Small intestine (tissue), 7 donors: ENCODE measurements around the gene PREX1. TPM values are rescaled to one million over a fixed set of nuclear protein-coding genes. Genes with fewer than 3 reads are reported as not detected.
"Not testable (repeated sequence)": the region's sequence is repeated elsewhere in the genome, so short reads cannot be mapped to it uniquely, and the experiment has no call there.

Source experiments
- DNase-seq, 2 donors: peaks; one replicate each; pipeline versions ENCODE4 v3.0.0 to v3.0.0-alpha.2; 2013
- FAIRE-seq: peaks from 2 replicates; lab custom pipeline; 2012; peaks lifted over from hg19 to GRCh38; lab: Jason Lieb, UNC
- H3K27ac ChIP-seq, 3 donors: one replicate each; pipeline ENCODE4 v1.5.1; 2013; ENCODE audit warnings: low read length in 2 of 3, mild to moderate bottlenecking in 2 of 3, control low read depth in 1 of 3, inconsistent platforms in 1 of 3, low read depth in 1 of 3, moderate library complexity in 1 of 3
- H3K27me3 ChIP-seq, 3 donors: one replicate each; pipeline ENCODE4 v1.6.1; 2013; ENCODE audit warnings: low read length in 3 of 3, inconsistent platforms in 1 of 3; ENCODE audit not compliant: control insufficient read depth in 3 of 3, insufficient read depth in 3 of 3
- H3K36me3 ChIP-seq, 3 donors: one replicate each; pipeline ENCODE4 v1.6.1; 2013; ENCODE audit warnings: low read length in 3 of 3, inconsistent platforms in 1 of 3, low read depth in 1 of 3, mild to moderate bottlenecking in 1 of 3, moderate library complexity in 1 of 3; ENCODE audit not compliant: control insufficient read depth in 3 of 3, insufficient read depth in 2 of 3
- H3K4me1 ChIP-seq, 3 donors: one replicate each; pipeline ENCODE4 v1.6.1; 2013; ENCODE audit warnings: low read length in 2 of 3, inconsistent platforms in 1 of 3, low read depth in 1 of 3, mild to moderate bottlenecking in 1 of 3, moderate library complexity in 1 of 3; ENCODE audit not compliant: control insufficient read depth in 3 of 3, insufficient read depth in 2 of 3
- H3K4me3 ChIP-seq, 3 donors: one replicate each; pipeline ENCODE4 v1.5.1; 2013; ENCODE audit warnings: low read length in 3 of 3, control low read depth in 1 of 3, inconsistent platforms in 1 of 3, low read depth in 1 of 3, mild to moderate bottlenecking in 1 of 3, moderate library complexity in 1 of 3
- H3K9me3 ChIP-seq, 2 donors: one replicate each; pipeline ENCODE4 v1.6.1; 2013; ENCODE audit warnings: low read depth in 1 of 2, low read length in 1 of 2; ENCODE audit not compliant: control insufficient read depth in 2 of 2, insufficient read depth in 1 of 2
- WGBS, 3 donors: extraction: QIAGEN DNeasy Blood & Tissue Kit; methylation state at CpG; one replicate each; pipeline ENCODE4 v1.1.7; 2013; 5-methylcytosine and 5-hydroxymethylcytosine counted together
- polyA plus RNA-seq, 4 donors: library from polyadenylated mRNA; stranded (reverse) in 3 of 4; unstranded in 1 of 4; fragments of 200-250 nt in 3 of 4; fragments of 120-200 nt in 1 of 4; gene quantifications; one replicate each; pipeline versions ENCODE4 v1.2.1 to v1.2.3, GENCODE V29; 2013
- donor health status: healthy with polysubstance abuse.
- donor health status: control.
- donor health status: control.
- donor health status: Bipolar disorder and iron deficiency.
- donor health status: healthy.

PREX1 gene
- polyA plus RNA-seq, 4 donors = 1.8 to 9.9 (median 8.0) TPM

GRCh38 chr20:48814633-48815032, 13.2 kb downstream of the PREX1 start:
- DNase-seq = no peak
- Histone ChIP-seq H3K4me1 (no peaks in the 10 kb centered on the region), H3K27ac (no peak overlapping the region), H3K27me3 (no peaks in the 10 kb centered on the region), H3K4me3 (no peak overlapping the region), H3K9me3 (peaks cover 0 to 2% of the 10 kb centered on the region in 2 donors), H3K36me3 (no peaks in the 10 kb centered on the region)
- WGBS, 3 donors = 78 to 91% (median 89%) methylated on average over 5 of the region's 5 CpGs
- no peak for FAIRE-seq

- Histone ChIP-seq H3K27me3 (no peaks in the 10 kb centered on the region), H3K36me3 (no peaks in the 10 kb centered on the region), H3K4me1 (no peaks in the 10 kb centered on the region), H3K9me3 (peaks cover 0 to 2% of the 10 kb centered on the region in 2 donors), H3K4me3 (no peak overlapping the region), H3K27ac (no peak overlapping the region)
- WGBS, 3 donors = 59 to 70% (median 63%) methylated on average over 5 of the region's 5 CpGs
- no peak for DNase-seq
- FAIRE-seq = no peak
Observed at GRCh38 chr20:48813930-48814546, 13.8 kb downstream of the PREX1 start.

- no peaks in the 10 kb centered on the region for H3K27me3 ChIP-seq
- FAIRE-seq = no peak
- H3K9me3 ChIP-seq = peaks cover 0 to 2% of the 10 kb centered on the region in 2 donors
- no peaks in the 10 kb centered on the region for H3K36me3 ChIP-seq
- no peaks in the 10 kb centered on the region for H3K4me1 ChIP-seq
- no peak overlapping the region for H3K27ac ChIP-seq
- no peak overlapping the region for H3K4me3 ChIP-seq
- no peak for DNase-seq
- 50 to 67% (median 58%) methylated on average over 3 of the region's 3 CpGs for WGBS, 3 donors
Observed at GRCh38 chr20:48813446-48813747, 14.4 kb downstream of the PREX1 start.

- FAIRE-seq (no peak), DNase-seq (no peak)
- WGBS, 3 donors = 75 to 79% (median 78%) methylated on average over 15 of the region's 15 CpGs
- H3K4me3 ChIP-seq = no peak overlapping the region
- no peaks in the 10 kb centered on the region for H3K27me3 ChIP-seq
- H3K9me3 ChIP-seq = peaks cover 0 to 2% of the 10 kb centered on the region in 2 donors
- H3K36me3 ChIP-seq = no peaks in the 10 kb centered on the region
- no peak overlapping the region for H3K27ac ChIP-seq
- no peaks in the 10 kb centered on the region for H3K4me1 ChIP-seq
Observed at GRCh38 chr20:48812600-48813445, 15.0 kb downstream of the PREX1 start.

GRCh38 chr20:48812114-48812513, 15.7 kb downstream of the PREX1 start:
- DNase-seq, H3K27me3 ChIP-seq, H3K27ac ChIP-seq, H3K4me1 ChIP-seq, FAIRE-seq, H3K4me3 ChIP-seq, H3K36me3 ChIP-seq, H3K9me3 ChIP-seq: not testable (repeated sequence)
- 42 to 59% (median 50%) methylated on average over 1 of the region's 1 CpG for WGBS, 3 donors

- FAIRE-seq (no peak), DNase-seq (no peak)
- H3K4me3 ChIP-seq = no peak overlapping the region
- H3K9me3 ChIP-seq = peaks cover 0 to 6% of the 10 kb centered on the region in 2 donors
- no peaks in the 10 kb centered on the region for H3K27me3 ChIP-seq
- WGBS, 3 donors = 68 to 72% (median 69%) methylated on average over 5 of the region's 5 CpGs
- H3K36me3 ChIP-seq = no peaks in the 10 kb centered on the region
- H3K4me1 ChIP-seq = no peaks in the 10 kb centered on the region
- no peak overlapping the region for H3K27ac ChIP-seq
Observed at GRCh38 chr20:48809673-48810072, 18.1 kb downstream of the PREX1 start.

- 79 to 86% (median 79%) methylated on average over 10 of the region's 10 CpGs for WGBS, 3 donors
- no peak for FAIRE-seq
Observed at GRCh38 chr20:48808382-48809034, 19.3 kb downstream of the PREX1 start.

GRCh38 chr20:48807586-48808381, 20.0 kb downstream of the PREX1 start:
- H3K27ac ChIP-seq = no peak overlapping the region
- DNase-seq = no peak
- H3K9me3 ChIP-seq = peaks cover 0 to 3% of the 10 kb centered on the region in 2 donors
- no peaks in the 10 kb centered on the region for H3K4me1 ChIP-seq
- FAIRE-seq = no peak
- no peaks in the 10 kb centered on the region for H3K36me3 ChIP-seq
- WGBS, 3 donors = 76 to 88% (median 78%) methylated on average over 13 of the region's 13 CpGs
- no peaks in the 10 kb centered on the region for H3K27me3 ChIP-seq
- H3K4me3 ChIP-seq = no peak overlapping the region

More at GRCh38 chr20:48808382-48809034, 19.3 kb downstream of the PREX1 start:
- H3K4me3 ChIP-seq = no peak overlapping the region
- no peaks in the 10 kb centered on the region for H3K27me3 ChIP-seq
- peaks cover 0 to 3% of the 10 kb centered on the region in 2 donors for H3K9me3 ChIP-seq
- no peak overlapping the region for H3K27ac ChIP-seq
- DNase-seq = no peak
- no peaks in the 10 kb centered on the region for H3K4me1 ChIP-seq
- no peaks in the 10 kb centered on the region for H3K36me3 ChIP-seq
